ENCODE data around the gene PRRG4. TPM values are rescaled to one million over a fixed set of nuclear protein-coding genes. Genes with fewer than 3 reads are reported as not detected.
A peak's percentile ranks its signal among the peaks of the same experiment; 100 is the strongest.

Gene PRRG4
- total RNA-seq (2016; rRNA removed; fragmentation: Illumina TruSeq; extraction: Trizol), result 0.86 and 0.95 TPM in 2 replicates
- 0.10 and 0.18 TPM in 2 replicates for total RNA-seq (2016; cell fraction: cytosol; rRNA removed; fragmentation: Illumina TruSeq; extraction: Trizol; ENCODE audit: low read depth)
- 0.84 and 0.86 TPM in 2 replicates for total RNA-seq (2016; cell fraction: insoluble cytoplasmic fraction; rRNA removed; fragmentation: Illumina TruSeq; extraction: Trizol)
- 0.76 and 0.87 TPM in 2 replicates for total RNA-seq (2016; cell fraction: membrane; rRNA removed; fragmentation: Illumina TruSeq; extraction: Trizol)
- total RNA-seq (2016; cell fraction: nucleus; rRNA removed; fragmentation: Illumina TruSeq; extraction: Trizol), result 0.69 and 0.75 TPM in 2 replicates
- 0.24 and 0.25 TPM in 2 replicates for polyA plus RNA-seq (2011; rRNA removed)
- 0.08 and 0.27 TPM in 2 replicates for polyA plus RNA-seq (2011; cell fraction: cytosol; rRNA removed)
- 0.09 TPM in 1 of 2 replicates, not detected in the other for polyA plus RNA-seq (2011; cell fraction: nucleus; rRNA removed)
- polyA plus RNA-seq (2012), result 0.13 and 0.53 TPM in 2 replicates
- 0.10 and 0.15 TPM in 2 replicates for polyA plus RNA-seq (2016; cell fraction: cytosol; fragmentation: Illumina TruSeq; extraction: Trizol; ENCODE audit: low read depth)
- polyA plus RNA-seq (2016; cell fraction: insoluble cytoplasmic fraction; fragmentation: Illumina TruSeq; extraction: Trizol; ENCODE audit: low read depth), result 1.2 TPM in 2 replicates
- polyA plus RNA-seq (2016; cell fraction: membrane; fragmentation: Illumina TruSeq; extraction: Trizol; ENCODE audit: low read depth), result 0.58 and 0.64 TPM in 2 replicates
- polyA plus RNA-seq (2016; cell fraction: nucleus; fragmentation: Illumina TruSeq; extraction: Trizol; ENCODE audit: insufficient read depth, low read depth), result 1.1 TPM in 2 replicates
- 0.14 and 9.8 TPM in 2 replicates for polyA minus RNA-seq (2011; rRNA and poly(A)+ RNA removed; ENCODE audit: low replicate concordance)
- polyA minus RNA-seq (2011; cell fraction: cytosol; rRNA and poly(A)+ RNA removed), result 0.18 and 0.40 TPM in 2 replicates
- polyA minus RNA-seq (2011; cell fraction: nucleus; rRNA and poly(A)+ RNA removed), result 0.26 and 0.37 TPM in 2 replicates
- Bru-seq, nascent RNA, result percentile 43 among the genes with signal in this experiment
- BruChase-seq, experiment 1, labeled RNA remaining after a 6-hour chase, result percentile 62 among the genes with signal in this experiment
- BruChase-seq, experiment 2, labeled RNA remaining after a 2-hour chase, result percentile 53 among the genes with signal in this experiment
- long read RNA-seq, experiment 1, full-length matches to known transcripts, result 1 of 1 reads
- long read RNA-seq, experiment 1, partial matches to known transcripts, result 0 of 1 reads
- long read RNA-seq, experiment 1, other reads (novel, unspliced or antisense), result 0 of 1 reads
- long read RNA-seq, experiment 2, partial matches to known transcripts, result 0 of 3 reads
- long read RNA-seq, experiment 2, other reads (novel, unspliced or antisense), result 3 of 3 reads

DNA sequence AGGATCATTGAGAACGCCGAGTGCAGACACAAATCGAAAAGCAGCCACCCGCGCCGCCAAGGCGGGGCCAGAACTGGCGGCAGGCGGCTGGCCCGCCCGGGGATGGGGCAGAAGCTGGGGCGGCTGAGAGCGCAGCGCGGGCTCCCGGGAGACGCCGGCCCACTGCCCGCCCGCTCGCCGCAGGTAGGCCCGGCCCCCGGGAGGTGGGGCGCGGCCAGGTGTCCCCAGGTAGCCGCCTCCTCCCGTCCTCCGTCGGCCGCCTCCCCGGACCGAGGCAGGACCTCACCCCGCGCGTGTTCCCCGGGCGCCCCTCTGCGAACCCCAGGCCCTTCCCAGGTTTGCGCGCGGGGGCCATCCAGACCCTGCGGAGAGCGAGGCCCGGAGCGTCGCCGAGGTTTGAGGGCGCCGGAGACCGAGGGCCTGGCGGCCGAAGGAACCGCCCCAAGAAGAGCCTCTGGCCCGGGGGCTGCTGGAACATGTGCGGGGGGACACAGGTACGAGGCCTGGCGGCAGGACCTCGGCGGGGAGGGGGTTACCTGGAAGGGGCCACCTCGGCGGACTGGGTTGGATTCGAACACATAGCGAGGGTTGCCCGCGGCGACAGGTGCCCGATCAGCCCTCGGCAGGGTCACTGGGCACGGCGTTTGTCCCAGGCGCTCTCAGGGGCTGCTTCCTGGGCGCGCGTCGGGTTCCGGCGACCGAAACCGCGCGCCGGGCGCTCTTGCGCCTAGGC is at the start of gene PRRG4:
PRRG4 (plus strand) TSS at position 248 of the 733 bp plus-strand sequence. CDS start 603 bp downstream, outside the sequence.
- H4K20me1 ChIP-seq (ENCODE audit: insufficient read depth, low read length), result no peaks in the 10 kb centered on the region
- no TSS peak for BruUV-seq (replicated peaks)
- no peaks in the 10 kb centered on the region for H3K36me3 ChIP-seq (replicated peaks in 1 of 2; ENCODE audit: control insufficient read depth in 1 of 2, insufficient read depth in 2 of 2, low read length in 2 of 2)
- ChIA-PET CTCF (ENCODE audit: low intra/inter-chr PET ratio, low total read pairs) (no interaction called here), POLR2A (no interaction called here)
- 5% methylated on average over 13 of the region's 85 CpGs for WGBS (ENCODE audit: low lambda C conversion rate)
- in situ Hi-C loops (cut with HindIII; ENCODE audit: extremely low pct_ligation_motif_present, low pct_unique_long_range_greater_than_20kb), result no loop called here
- H3K4me1 ChIP-seq (ENCODE audit: insufficient read depth, low read length), result peaks cover 10% of the 10 kb centered on the region
- intact Hi-C loops (cut with micrococcal nuclease; ENCODE audit: unreplicated experiment), result no loop called here
- H3K27ac ChIP-seq (ENCODE audit: extremely low read length, insufficient read depth, low read length), result no peak within 1 kb of the TSS
- DNase-seq (ENCODE audit: low spot score), result no peak
- FAIRE-seq, result no peak
- peak within 1 kb of the TSS; percentile 37 for H2AFZ ChIP-seq (ENCODE audit: low read length)
- H3K4me3 ChIP-seq (replicated peaks in 1 of 3; ENCODE audit: insufficient read depth in 1 of 3, low read depth in 2 of 3, low read length in 3 of 3), result peak within 1 kb of the TSS; percentile 51 to 80 (median 64)
- H3K27me3 ChIP-seq (ENCODE audit: control insufficient read depth in 1 of 2, insufficient read depth in 2 of 2, low read length in 2 of 2), result peaks cover 0 to 5% of the 10 kb centered on the region in 2 experiments; a peak in 1 of 5 replicates
- H3K9ac ChIP-seq (ENCODE audit: insufficient read depth, low read depth, low read length), result peak within 1 kb of the TSS; percentile 55
- H3K4me2 ChIP-seq (ENCODE audit: low read depth, low read length), result peak within 1 kb of the TSS; percentile 86
- H3K9me3 ChIP-seq (ENCODE audit: low read length), result no peaks in the 10 kb centered on the region
- ATAC-seq, result peak; percentile 89
- H3K79me2 ChIP-seq (ENCODE audit: insufficient read depth, low read length), result no peaks in the 10 kb centered on the region
- TF ChIP-seq ZBTB3 (CRISPR knock-in tag; IDR thresholded peaks at IDR 0.05; ENCODE audit: borderline replicate concordance, low read depth) (no peak), MAZ (IDR thresholded peaks at IDR 0.05; ENCODE audit: borderline replicate concordance, low read depth, low read length) (no peak), MAZ (CRISPR knock-in tag; IDR thresholded peaks at IDR 0.05; ENCODE audit: low read depth) (peak; percentile 58; the same call in 1 of the 2 replicates)
- TF ChIP-seq, protein P1, sequence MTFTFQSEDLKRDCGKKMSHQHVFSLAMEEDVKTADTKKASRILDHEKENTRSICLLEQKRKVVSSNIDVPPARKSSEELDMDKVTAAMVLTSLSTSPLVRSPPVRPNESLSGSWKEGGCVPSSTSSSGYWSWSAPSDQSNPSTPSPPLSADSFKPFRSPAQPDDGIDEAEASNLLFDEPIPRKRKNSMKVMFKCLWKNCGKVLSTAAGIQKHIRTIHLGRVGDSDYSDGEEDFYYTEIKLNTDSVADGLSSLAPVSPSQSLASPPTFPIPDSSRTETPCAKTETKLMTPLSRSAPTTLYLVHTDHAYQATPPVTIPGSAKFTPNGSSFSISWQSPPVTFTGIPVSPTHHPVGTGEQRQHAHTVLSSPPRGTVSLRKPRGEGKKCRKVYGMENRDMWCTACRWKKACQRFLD (CRISPR knock-in tag; IDR thresholded peaks at IDR 0.05; ENCODE audit: borderline replicate concordance), result no peak
- TF ChIP-seq, protein P2, sequence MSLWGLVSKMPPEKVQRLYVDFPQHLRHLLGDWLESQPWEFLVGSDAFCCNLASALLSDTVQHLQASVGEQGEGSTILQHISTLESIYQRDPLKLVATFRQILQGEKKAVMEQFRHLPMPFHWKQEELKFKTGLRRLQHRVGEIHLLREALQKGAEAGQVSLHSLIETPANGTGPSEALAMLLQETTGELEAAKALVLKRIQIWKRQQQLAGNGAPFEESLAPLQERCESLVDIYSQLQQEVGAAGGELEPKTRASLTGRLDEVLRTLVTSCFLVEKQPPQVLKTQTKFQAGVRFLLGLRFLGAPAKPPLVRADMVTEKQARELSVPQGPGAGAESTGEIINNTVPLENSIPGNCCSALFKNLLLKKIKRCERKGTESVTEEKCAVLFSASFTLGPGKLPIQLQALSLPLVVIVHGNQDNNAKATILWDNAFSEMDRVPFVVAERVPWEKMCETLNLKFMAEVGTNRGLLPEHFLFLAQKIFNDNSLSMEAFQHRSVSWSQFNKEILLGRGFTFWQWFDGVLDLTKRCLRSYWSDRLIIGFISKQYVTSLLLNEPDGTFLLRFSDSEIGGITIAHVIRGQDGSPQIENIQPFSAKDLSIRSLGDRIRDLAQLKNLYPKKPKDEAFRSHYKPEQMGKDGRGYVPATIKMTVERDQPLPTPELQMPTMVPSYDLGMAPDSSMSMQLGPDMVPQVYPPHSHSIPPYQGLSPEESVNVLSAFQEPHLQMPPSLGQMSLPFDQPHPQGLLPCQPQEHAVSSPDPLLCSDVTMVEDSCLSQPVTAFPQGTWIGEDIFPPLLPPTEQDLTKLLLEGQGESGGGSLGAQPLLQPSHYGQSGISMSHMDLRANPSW (CRISPR knock-in tag; IDR thresholded peaks at IDR 0.05; ENCODE audit: borderline replicate concordance), result no peak
- TF ChIP-seq, protein P3, sequence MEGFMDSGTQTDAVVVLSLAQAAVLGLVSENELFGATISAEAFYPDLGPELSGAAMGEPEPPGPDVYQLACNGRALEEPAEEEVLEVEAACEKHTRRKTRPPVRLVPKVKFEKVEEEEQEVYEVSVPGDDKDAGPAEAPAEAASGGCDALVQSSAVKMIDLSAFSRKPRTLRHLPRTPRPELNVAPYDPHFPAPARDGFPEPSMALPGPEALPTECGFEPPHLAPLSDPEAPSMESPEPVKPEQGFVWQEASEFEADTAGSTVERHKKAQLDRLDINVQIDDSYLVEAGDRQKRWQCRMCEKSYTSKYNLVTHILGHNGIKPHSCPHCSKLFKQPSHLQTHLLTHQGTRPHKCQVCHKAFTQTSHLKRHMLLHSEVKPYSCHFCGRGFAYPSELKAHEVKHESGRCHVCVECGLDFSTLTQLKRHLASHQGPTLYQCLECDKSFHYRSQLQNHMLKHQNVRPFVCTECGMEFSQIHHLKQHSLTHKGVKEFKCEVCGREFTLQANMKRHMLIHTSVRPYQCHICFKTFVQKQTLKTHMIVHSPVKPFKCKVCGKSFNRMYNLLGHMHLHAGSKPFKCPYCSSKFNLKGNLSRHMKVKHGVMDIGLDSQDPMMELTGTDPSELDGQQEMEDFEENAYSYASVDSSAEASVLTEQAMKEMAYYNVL (CRISPR knock-in tag; IDR thresholded peaks at IDR 0.05; ENCODE audit: borderline replicate concordance), result no peak
- TF ChIP-seq, protein P4, sequence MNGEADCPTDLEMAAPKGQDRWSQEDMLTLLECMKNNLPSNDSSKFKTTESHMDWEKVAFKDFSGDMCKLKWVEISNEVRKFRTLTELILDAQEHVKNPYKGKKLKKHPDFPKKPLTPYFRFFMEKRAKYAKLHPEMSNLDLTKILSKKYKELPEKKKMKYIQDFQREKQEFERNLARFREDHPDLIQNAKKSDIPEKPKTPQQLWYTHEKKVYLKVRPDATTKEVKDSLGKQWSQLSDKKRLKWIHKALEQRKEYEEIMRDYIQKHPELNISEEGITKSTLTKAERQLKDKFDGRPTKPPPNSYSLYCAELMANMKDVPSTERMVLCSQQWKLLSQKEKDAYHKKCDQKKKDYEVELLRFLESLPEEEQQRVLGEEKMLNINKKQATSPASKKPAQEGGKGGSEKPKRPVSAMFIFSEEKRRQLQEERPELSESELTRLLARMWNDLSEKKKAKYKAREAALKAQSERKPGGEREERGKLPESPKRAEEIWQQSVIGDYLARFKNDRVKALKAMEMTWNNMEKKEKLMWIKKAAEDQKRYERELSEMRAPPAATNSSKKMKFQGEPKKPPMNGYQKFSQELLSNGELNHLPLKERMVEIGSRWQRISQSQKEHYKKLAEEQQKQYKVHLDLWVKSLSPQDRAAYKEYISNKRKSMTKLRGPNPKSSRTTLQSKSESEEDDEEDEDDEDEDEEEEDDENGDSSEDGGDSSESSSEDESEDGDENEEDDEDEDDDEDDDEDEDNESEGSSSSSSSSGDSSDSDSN (CRISPR knock-in tag; IDR thresholded peaks at IDR 0.05), result peak; percentile 71; the same call in 1 of the 2 replicates
